Measurements from ENCODE around the gene SORBS2.
"Not testable (repeated sequence)": the region's sequence is repeated elsewhere in the genome, so short reads cannot be mapped to it uniquely, and the experiment has no call there.

Gene SORBS2

GRCh38 chr4:185713731-185714130 lies 98.3 kb downstream of the SORBS2 start:
- Mint-ChIP-seq H3K27ac (no peak overlapping the region), H3K4me3 (no peak overlapping the region), H3K9me3 (no peaks in the 10 kb centered on the region), H3K36me3 (no peaks in the 10 kb centered on the region), H3K4me1 (no peaks in the 10 kb centered on the region), H3K27me3 (peaks cover 20% of the 10 kb centered on the region)
- ATAC-seq, result no peak

- no peaks in the 10 kb centered on the region for H3K36me3 Mint-ChIP-seq
- H3K4me3 Mint-ChIP-seq, result no peak overlapping the region
- no peak for ATAC-seq
- H3K4me1 Mint-ChIP-seq, result no peaks in the 10 kb centered on the region
- no peak overlapping the region for H3K27ac Mint-ChIP-seq
- peaks cover 20% of the 10 kb centered on the region for H3K27me3 Mint-ChIP-seq
- H3K9me3 Mint-ChIP-seq, result no peaks in the 10 kb centered on the region
These were observed 98.7 kb downstream of the SORBS2 start for GRCh38 chr4:185713272-185713671.

GRCh38 chr4:185712350-185713024 lies 99.5 kb downstream of the SORBS2 start:
- H3K36me3 Mint-ChIP-seq, result no peaks in the 10 kb centered on the region
- H3K9me3 Mint-ChIP-seq, result no peaks in the 10 kb centered on the region
- H3K4me3 Mint-ChIP-seq, result no peak overlapping the region
- peaks cover 20% of the 10 kb centered on the region for H3K27me3 Mint-ChIP-seq
- peaks cover 5% of the 10 kb centered on the region for H3K4me1 Mint-ChIP-seq
- ATAC-seq, result no peak
- no peak overlapping the region for H3K27ac Mint-ChIP-seq

GRCh38 chr4:185711726-185712125 lies 100.3 kb downstream of the SORBS2 start:
- H3K27me3 Mint-ChIP-seq, result peaks cover 18% of the 10 kb centered on the region
- H3K9me3 Mint-ChIP-seq, result no peaks in the 10 kb centered on the region
- no peak overlapping the region for H3K4me3 Mint-ChIP-seq
- ATAC-seq, result no peak
- H3K36me3 Mint-ChIP-seq, result no peaks in the 10 kb centered on the region
- peaks cover 8% of the 10 kb centered on the region for H3K4me1 Mint-ChIP-seq
- H3K27ac Mint-ChIP-seq, result no peak overlapping the region

- Mint-ChIP-seq H3K27ac (no peak overlapping the region), H3K4me3 (no peak overlapping the region), H3K9me3 (peaks cover 3% of the 10 kb centered on the region), H3K36me3 (no peaks in the 10 kb centered on the region), H3K27me3 (peaks cover 12% of the 10 kb centered on the region), H3K4me1 (peaks cover 8% of the 10 kb centered on the region)
- ATAC-seq, result no peak
These were observed 101.5 kb downstream of the SORBS2 start for GRCh38 chr4:185710487-185710995.

GRCh38 chr4:185709802-185710486 lies 102.0 kb downstream of the SORBS2 start:
- Mint-ChIP-seq H3K27ac (no peak overlapping the region), H3K9me3 (peaks cover 3% of the 10 kb centered on the region), H3K27me3 (peaks cover 12% of the 10 kb centered on the region), H3K4me1 (peaks cover 8% of the 10 kb centered on the region), H3K36me3 (no peaks in the 10 kb centered on the region), H3K4me3 (no peak overlapping the region)
- ATAC-seq, result no peak

- Mint-ChIP-seq H3K27me3 (peaks cover 9% of the 10 kb centered on the region), H3K9me3 (peaks cover 3% of the 10 kb centered on the region), H3K36me3 (no peaks in the 10 kb centered on the region), H3K4me3 (no peak overlapping the region), H3K4me1 (peaks cover 8% of the 10 kb centered on the region), H3K27ac (no peak overlapping the region)
- no peak for ATAC-seq
These were observed 103.6 kb downstream of the SORBS2 start for GRCh38 chr4:185708348-185708747.

GRCh38 chr4:185707622-185708021 lies 104.4 kb downstream of the SORBS2 start:
- not testable (repeated sequence) for H3K9me3 Mint-ChIP-seq, H3K4me1 Mint-ChIP-seq, H3K36me3 Mint-ChIP-seq, H3K27ac Mint-ChIP-seq, H3K27me3 Mint-ChIP-seq, H3K4me3 Mint-ChIP-seq
- ATAC-seq, result peak; percentile 74

GRCh38 chr4:185702147-185702663 lies 109.8 kb downstream of the SORBS2 start:
- H3K27ac Mint-ChIP-seq, result no peak overlapping the region
- H3K4me1 Mint-ChIP-seq, result peaks cover under 1% of the 10 kb centered on the region
- no peak for ATAC-seq
- H3K9me3 Mint-ChIP-seq, result peaks cover 3% of the 10 kb centered on the region
- H3K27me3 Mint-ChIP-seq, result peaks cover 13% of the 10 kb centered on the region
- no peaks in the 10 kb centered on the region for H3K36me3 Mint-ChIP-seq
- H3K4me3 Mint-ChIP-seq, result no peak overlapping the region

- no peak overlapping the region for H3K4me3 Mint-ChIP-seq
- H3K27me3 Mint-ChIP-seq, result peaks cover 13% of the 10 kb centered on the region
- no peaks in the 10 kb centered on the region for H3K36me3 Mint-ChIP-seq
- H3K27ac Mint-ChIP-seq, result no peak overlapping the region
- no peak for ATAC-seq
- H3K9me3 Mint-ChIP-seq, result no peaks in the 10 kb centered on the region
- H3K4me1 Mint-ChIP-seq, result no peaks in the 10 kb centered on the region
These were observed 111.4 kb downstream of the SORBS2 start for GRCh38 chr4:185700630-185701029.

GRCh38 chr4:185700048-185700447 lies 111.9 kb downstream of the SORBS2 start:
- Mint-ChIP-seq H3K9me3 (no peaks in the 10 kb centered on the region), H3K4me1 (no peaks in the 10 kb centered on the region)

GRCh38 chr4:185697488-185697887 lies 114.5 kb downstream of the SORBS2 start:
- Mint-ChIP-seq H3K27me3 (peaks cover 18% of the 10 kb centered on the region), H3K27ac (no peak overlapping the region), H3K4me1 (no peaks in the 10 kb centered on the region), H3K4me3 (no peak overlapping the region), H3K9me3 (no peaks in the 10 kb centered on the region), H3K36me3 (no peaks in the 10 kb centered on the region)
- ATAC-seq, result no peak

More at GRCh38 chr4:185700048-185700447, 111.9 kb downstream of the SORBS2 start:
- Mint-ChIP-seq H3K27me3 (peaks cover 13% of the 10 kb centered on the region), H3K27ac (no peak overlapping the region), H3K4me3 (no peak overlapping the region), H3K36me3 (no peaks in the 10 kb centered on the region)
- no peak for ATAC-seq

- no peak for ATAC-seq
- no peaks in the 10 kb centered on the region for H3K4me1 Mint-ChIP-seq
- no peaks in the 10 kb centered on the region for H3K36me3 Mint-ChIP-seq
- H3K27me3 Mint-ChIP-seq, result peaks cover 8% of the 10 kb centered on the region
- H3K4me3 Mint-ChIP-seq, result no peak overlapping the region
- H3K9me3 Mint-ChIP-seq, result no peaks in the 10 kb centered on the region
- no peak overlapping the region for H3K27ac Mint-ChIP-seq
These were observed 116.3 kb downstream of the SORBS2 start for GRCh38 chr4:185695743-185696142.

GRCh38 chr4:185693548-185694215 lies 118.3 kb downstream of the SORBS2 start:
- peaks cover 5% of the 10 kb centered on the region for H3K27me3 Mint-ChIP-seq

GRCh38 chr4:185689407-185689806 lies 122.6 kb downstream of the SORBS2 start:
- H3K36me3 Mint-ChIP-seq, result no peaks in the 10 kb centered on the region
- peak; percentile 51 for ATAC-seq

More at GRCh38 chr4:185693548-185694215, 118.3 kb downstream of the SORBS2 start:
- Mint-ChIP-seq H3K9me3 (no peaks in the 10 kb centered on the region), H3K36me3 (no peaks in the 10 kb centered on the region), H3K4me3 (no peak overlapping the region), H3K27ac (no peak overlapping the region), H3K4me1 (no peaks in the 10 kb centered on the region)
- no peak for ATAC-seq

More at GRCh38 chr4:185689407-185689806, 122.6 kb downstream of the SORBS2 start:
- Mint-ChIP-seq H3K27me3 (peaks cover 5% of the 10 kb centered on the region), H3K9me3 (no peaks in the 10 kb centered on the region), H3K27ac (no peak overlapping the region), H3K4me1 (no peaks in the 10 kb centered on the region), H3K4me3 (no peak overlapping the region)

Measured in stimulated activated memory B cell treated with anti-CD40 and anti-IgM and Interleukin-4, amounts not matched to agents 10 μg/mL and 1 μg/mL and 100 μg/mL, for 72 hours (primary cell).